ENCODE measurements around the gene RGS19. TPM values are rescaled to one million over a fixed set of nuclear protein-coding genes. Genes with fewer than 3 reads are reported as not detected.

The RGS19 gene
- polyA plus RNA-seq, 4 donors, result 3.9 to 9.1 (median 6.9) TPM

DNA sequence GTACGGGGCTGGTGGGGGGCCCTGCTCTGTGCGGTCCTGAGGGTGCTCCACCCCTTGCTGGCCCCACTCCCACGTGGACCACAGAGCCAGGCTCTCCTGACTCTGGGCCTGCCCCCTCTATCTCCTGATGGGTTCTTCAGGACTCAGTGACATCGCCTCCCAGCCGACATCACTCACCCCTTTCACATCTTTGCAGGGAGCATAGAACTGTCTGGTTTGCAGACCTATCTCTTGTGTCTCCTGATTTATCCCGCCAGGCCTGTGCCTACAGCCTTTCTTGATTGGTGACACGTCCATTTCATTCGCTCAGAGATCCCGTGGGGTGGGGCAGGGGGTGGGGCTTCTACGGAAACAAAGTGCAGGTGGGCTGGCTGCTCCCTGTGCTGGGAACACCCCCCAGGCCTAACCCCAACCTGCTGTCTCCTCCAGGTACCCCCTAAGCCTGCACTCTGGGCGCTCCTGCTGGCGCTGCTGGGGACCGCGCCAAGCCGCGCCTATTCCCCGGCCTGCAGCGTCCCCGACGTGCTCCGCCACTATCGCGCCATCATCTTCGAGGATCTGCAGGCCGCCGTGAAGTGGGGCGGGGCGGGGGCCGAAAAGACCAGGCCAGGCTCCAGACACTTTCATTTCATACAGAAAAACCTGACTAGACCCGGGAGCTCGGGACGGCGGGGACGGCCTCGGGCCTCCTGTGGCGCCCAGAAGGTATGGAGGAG lies 41.7 kb downstream of the RGS19 start:
- no peak for DNase-seq (ENCODE audit: low read depth in 4 of 4, low spot score in 3 of 4)

DNA sequence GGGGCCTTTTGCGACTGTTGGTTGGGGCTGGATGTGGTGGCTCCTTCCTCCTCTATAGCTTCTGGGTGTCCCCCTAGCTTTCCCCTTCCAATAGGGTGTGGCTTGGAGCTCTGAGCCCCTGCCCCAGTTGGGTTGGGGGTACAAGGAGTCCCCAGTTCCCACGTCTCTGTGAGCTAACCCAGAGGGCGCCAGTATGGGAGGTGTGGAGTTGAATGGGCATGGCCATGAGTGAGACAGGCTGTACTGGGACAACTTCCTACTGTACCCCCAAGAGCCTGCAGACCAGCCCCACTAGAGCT lies 42.2 kb downstream of the RGS19 start:
- DNase-seq (ENCODE audit: low read depth in 4 of 4, low spot score in 3 of 4), result no peak

GRCh38 chr20:64036346-64037198 lies 42.7 kb downstream of the RGS19 start:
- DNase-seq (ENCODE audit: low read depth in 4 of 4, low spot score in 3 of 4), result no peak

GRCh38 chr20:64035933-64036345 lies 43.4 kb downstream of the RGS19 start, which contains the start of gene C20orf204:
C20orf204 (plus strand) TSS chr20:64036182; CDS start chr20:64036324, 142 bp downstream.
- DNase-seq (ENCODE audit: low read depth in 4 of 4, low spot score in 3 of 4), result no peak

DNA sequence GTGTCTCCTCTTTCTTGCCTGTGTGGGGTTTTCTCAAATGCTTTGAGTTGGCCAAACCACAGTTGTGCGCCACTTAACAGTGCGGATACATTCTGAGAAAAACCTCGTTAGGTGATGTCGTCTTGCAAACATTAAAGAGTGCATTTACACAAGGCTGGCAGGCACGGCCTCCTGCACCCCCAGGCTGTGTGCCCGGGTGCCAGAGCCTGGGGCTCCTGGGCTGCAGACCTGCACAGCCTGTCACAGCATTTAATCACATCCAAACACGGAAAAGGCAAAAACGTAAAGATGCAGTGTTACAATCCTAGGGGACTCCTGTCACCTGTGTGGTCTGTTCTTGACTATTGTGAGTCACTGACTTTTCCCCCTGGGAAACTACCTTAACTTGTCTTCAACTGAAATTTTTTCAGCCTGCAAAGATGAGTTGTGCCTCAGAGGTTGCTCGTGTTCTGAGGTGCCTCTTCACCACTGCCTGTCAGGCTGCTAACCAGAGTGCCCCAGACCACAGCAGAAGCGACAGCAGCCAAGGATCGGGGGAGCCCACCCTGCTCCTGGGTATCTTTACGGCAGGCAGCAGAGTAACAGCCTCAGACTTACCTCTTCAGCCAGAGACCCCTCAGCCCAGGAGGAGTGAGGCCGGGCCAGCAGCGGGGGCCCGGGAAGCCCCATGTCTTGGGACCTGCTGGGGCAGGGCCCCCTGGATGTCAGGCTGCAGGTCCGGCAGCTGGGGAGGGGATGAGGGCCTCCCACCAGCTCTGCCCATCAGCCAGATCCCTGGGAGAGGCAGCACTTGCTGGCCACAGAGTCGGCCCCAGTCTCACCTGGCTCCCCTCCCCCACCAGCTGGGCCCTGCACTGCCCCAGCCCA lies 44.0 kb downstream of the RGS19 start:
- no peak for DNase-seq (ENCODE audit: low read depth in 4 of 4, low spot score in 3 of 4)

GRCh38 chr20:64033981-64034493 lies 45.3 kb downstream of the RGS19 start:
- no peak for DNase-seq (ENCODE audit: low read depth in 4 of 4, low spot score in 3 of 4)

DNA sequence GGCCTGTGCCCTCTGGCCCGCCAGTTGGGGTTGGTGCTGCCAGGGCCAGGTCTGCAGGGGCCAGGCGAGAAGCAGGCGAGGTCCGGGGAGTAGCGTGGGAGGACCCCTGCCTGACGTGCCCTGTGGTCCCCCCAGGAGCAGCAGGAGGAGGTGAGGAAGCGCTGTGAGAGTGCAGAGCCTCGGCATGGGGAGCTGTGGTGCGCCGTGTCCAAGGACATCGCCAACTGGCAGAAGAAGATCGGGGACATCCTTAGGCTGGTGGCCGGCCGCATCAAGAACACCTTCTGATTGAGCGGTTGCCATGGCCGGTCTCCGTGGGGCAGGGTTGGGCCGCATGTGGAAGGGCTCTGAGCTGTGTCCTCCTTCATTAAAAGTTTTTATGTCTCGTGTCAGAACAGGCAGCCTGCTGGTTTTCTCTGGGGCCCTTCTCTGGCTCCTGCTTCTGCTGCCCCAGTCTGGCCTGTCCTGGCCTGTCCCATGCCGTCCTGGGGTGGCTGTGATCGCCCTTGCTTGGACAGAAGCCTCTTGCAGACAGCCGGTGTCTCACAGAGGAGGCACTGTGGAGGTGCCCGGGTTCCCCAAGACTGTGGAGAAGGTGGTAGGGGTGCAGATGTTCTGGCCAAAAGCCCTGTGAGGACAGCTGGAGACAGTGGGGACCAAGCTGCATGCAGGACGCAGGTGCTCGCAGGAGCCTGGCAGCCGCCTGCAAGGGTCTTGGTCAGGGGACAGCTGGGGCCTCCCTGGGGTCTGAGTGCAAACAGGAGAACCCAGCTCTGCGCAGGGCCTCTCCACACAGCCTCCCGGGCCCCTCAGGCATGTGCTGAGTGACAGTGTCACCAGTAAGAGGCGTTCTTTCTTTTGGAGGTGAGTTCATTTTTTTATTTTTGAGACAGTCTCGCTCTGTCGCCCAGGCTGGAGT lies 46.4 kb downstream of the RGS19 start:
- no peak for DNase-seq (ENCODE audit: low read depth in 4 of 4, low spot score in 3 of 4)

GRCh38 chr20:64031822-64032314 lies 47.5 kb downstream of the RGS19 start:
- no peak for DNase-seq (ENCODE audit: low read depth in 4 of 4, low spot score in 3 of 4)

GRCh38 chr20:64030371-64031134 lies 48.8 kb downstream of the RGS19 start:
- DNase-seq (ENCODE audit: low read depth in 4 of 4, low spot score in 3 of 4), result no peak

DNA sequence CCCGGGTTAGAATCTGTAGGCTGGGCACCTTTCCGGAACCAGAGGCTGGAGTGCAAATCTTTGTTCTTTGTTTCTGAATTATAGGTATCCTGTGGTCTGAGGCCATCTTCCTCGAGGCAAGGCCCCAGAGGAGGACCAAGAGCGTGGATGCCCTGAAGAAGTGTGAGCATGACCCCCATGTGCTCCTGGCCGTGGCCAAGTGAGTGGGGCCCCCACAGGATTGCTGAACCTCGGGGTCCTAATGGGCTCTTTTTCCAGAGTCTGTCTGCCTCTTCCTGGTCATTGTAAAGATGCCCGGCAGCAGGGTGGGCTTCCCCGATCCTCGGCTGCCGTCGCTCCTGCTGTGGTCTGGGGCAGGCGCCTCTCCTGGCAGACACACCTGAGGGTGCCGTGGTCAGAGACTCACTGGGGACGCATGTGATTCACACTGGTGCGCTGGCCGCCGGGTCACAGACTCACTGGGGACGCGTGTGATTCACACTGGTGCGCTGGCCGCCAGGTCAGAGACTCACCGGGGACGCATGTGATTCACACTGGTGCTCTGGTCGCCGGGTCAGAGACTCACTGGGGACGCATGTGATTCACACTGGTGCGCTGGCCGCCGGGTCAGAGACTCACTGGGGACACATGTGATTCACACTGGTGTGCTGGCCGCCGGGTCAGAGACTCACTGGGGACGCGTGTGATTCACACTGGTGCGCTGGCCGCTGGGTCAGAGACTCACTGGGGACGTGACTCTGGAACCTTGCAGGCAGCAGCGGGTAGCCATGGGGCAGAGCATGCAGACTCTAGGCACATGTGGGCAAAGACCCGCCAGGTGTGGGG lies 49.8 kb downstream of the RGS19 start:
- no peak for DNase-seq (ENCODE audit: low read depth in 4 of 4, low spot score in 3 of 4)

GRCh38 chr20:64027981-64028685 lies 51.2 kb downstream of the RGS19 start:
- no peak for DNase-seq (ENCODE audit: low read depth in 4 of 4, low spot score in 3 of 4)

- no peak for DNase-seq (ENCODE audit: low read depth in 4 of 4, low spot score in 3 of 4)
Observed at GRCh38 chr20:64025826-64026412, 53.4 kb downstream of the RGS19 start.

GRCh38 chr20:64025101-64025825 lies 54.1 kb downstream of the RGS19 start:
- DNase-seq (ENCODE audit: low read depth in 4 of 4, low spot score in 3 of 4), result no peak

- DNase-seq (ENCODE audit: low read depth in 4 of 4, low spot score in 3 of 4), result no peak
Observed at GRCh38 chr20:64024141-64024990, 55.0 kb downstream of the RGS19 start.

DNA sequence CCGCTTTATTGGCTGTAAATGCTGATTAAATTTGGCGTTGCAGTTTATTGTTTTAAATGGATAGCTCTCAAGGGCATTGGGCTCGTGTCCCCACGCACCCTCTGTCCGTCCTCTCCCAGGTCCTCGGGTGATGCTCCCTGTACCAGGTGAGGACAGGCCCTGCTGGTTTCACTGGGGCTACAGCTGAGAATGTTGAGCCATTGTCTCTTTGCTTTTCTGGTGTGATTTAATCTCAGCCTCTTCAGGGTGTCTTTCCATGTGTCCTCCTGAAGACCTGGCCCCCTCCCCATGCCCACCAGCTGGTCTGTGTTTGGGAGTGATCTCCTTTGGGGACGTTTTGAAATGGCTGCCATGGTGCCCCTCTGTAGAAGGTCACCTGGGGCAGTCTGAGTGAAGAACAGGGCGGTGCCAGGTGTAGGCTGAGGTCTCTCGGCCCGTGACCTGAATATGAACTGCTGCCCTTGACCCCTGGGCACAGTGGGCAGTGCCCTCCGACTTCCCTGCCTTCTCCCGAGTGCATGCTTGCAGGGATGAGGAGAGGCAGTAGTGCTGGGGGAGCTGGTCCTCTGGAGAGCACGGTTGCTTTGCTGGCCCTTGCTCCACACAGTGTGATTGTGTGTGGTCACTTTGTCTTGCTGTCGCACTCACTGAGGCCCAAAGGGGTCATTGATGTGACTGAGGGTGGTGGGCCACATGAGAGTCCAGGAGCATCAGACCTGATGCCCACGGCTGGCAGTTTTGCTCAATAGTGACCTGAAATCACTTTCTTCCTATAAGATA lies 55.8 kb downstream of the RGS19 start:
- no peak for DNase-seq (ENCODE audit: low read depth in 4 of 4, low spot score in 3 of 4)
